Naive thymus-derived CD8-positive, alpha-beta T cell (primary cell): ENCODE results near the gene PCDHB7. TPM values are rescaled to one million over a fixed set of nuclear protein-coding genes. Genes with fewer than 3 reads are reported as not detected.
A peak's percentile ranks its signal among the peaks of the same experiment; 100 is the strongest.
"Not testable (repeated sequence)": the region's sequence is repeated elsewhere in the genome, so short reads cannot be mapped to it uniquely, and the experiment has no call there.

Experiments used
- ATAC-seq, 2 donors: fragments of 150-1000 bp; cut with Tn5 transposase in 1 of 2; sonication (Bioruptor Pico), chemical (Tn5 transposase) in 1 of 2; 1 replicate in 1 of 2; 2 replicates in 1 of 2; pipeline ENCODE4 v1.10.0; 2021; ENCODE audit warnings: mild to moderate bottlenecking in 2 of 2, moderate library complexity in 2 of 2
- POLR2A ChIA-PET: fragments of 350-600 bp; sonication (Branson Sonifier 250); formaldehyde crosslinking; loops from one replicate; lab custom pipeline; 2021; ENCODE audit warnings: antibody characterized with exemption; lab: Charles Lee
- DNase-seq, 10 donors: peaks; one replicate each; pipeline versions ENCODE4 v3.0.0 to v3.0.0-alpha.2; 2020 to 2022
- H3K27ac Mint-ChIP-seq, 10 donors: one replicate each; pipeline ENCODE4 v1.8.0; 2020 to 2022; ENCODE audit warnings: mild to moderate bottlenecking in 10 of 10, mixed read lengths in 10 of 10, moderate library complexity in 4 of 10, inconsistent platforms in 1 of 10
- H3K27me3 Mint-ChIP-seq, 5 donors: one replicate each; pipeline ENCODE4 v1.8.0; 2021 to 2022; ENCODE audit warnings: mixed read lengths in 5 of 5
- H3K36me3 Mint-ChIP-seq, 3 donors: one replicate each; pipeline ENCODE4 v1.8.0; 2020 to 2022; ENCODE audit warnings: mixed read lengths in 3 of 3, mild to moderate bottlenecking in 2 of 3, inconsistent platforms in 1 of 3
- H3K4me1 Mint-ChIP-seq, 4 donors: one replicate each; pipeline ENCODE4 v1.8.0; 2021 to 2022; ENCODE audit warnings: mixed read lengths in 4 of 4
- H3K4me3 Mint-ChIP-seq, 10 donors: one replicate each; pipeline ENCODE4 v1.8.0; 2020 to 2022; ENCODE audit warnings: mild to moderate bottlenecking in 10 of 10, mixed read lengths in 10 of 10, moderate library complexity in 6 of 10, inconsistent platforms in 1 of 10
- H3K9me3 Mint-ChIP-seq, 9 donors: one replicate each; pipeline ENCODE4 v1.8.0; 2020 to 2022; ENCODE audit warnings: mixed read lengths in 9 of 9, mild to moderate bottlenecking in 3 of 9, inconsistent platforms in 1 of 9, moderate library complexity in 1 of 9
- polyA plus RNA-seq, 3 donors: library from polyadenylated mRNA; unstranded; fragments of 300-500 nt; fragmentation: Illumina TruSeq; gene quantifications; one replicate each; pipeline ENCODE4 v1.2.3, GENCODE V29; 2021
- total RNA-seq, 8 experiments: library from RNA in 2 of 8; stranded (reverse) in 2 of 8; gene quantifications; one replicate each; pipeline ENCODE4 v1.2.3 and lab custom pipeline; 2021 to 2026

PCDHB7 gene
- total and polyA plus RNA-seq, 5 experiments from 2014 or later: not detected

DNA sequence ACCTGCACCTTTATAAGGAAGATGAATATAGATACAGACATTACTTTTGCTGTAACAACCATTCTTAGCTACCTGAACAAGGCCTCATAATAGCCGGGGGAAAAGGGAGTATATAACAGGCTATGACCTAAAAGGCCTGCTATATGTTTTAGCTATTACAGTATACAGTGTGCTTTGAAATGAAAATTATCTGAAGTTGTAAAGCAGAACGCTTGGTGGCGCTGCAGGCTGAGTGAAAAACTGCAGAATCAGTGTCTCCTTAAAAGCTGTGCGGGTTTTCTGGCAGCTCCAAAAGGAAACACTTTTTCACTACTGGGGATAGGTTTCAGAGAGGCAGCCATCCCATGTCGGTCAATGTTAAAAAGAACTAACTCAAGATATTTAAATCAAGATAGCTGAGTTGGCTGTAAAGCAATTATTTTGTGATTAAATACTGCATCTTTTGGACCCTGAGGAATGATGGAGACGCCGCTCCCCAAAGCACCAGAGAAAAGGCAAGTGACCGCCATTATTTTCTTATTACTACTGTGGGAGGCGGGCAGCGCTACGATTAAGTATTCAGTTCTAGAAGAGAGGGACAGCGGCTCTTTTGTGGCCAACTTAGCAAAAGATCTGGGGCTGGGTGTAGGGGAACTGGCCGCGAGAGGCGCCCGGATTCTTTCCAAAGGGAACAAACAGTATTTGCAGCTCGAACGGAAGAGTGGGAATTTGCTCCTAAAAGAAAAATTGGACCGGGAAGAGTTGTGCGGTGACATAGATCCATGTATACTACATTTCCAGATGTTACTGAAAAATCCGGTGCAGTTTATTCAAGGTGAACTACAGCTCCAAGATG, 16.7 kb upstream of the PCDHB7 start:
- POLR2A ChIA-PET: no interaction called here
- peaks cover 14 to 44% (median 18%) of the 10 kb centered on the region in 3 donors for H3K36me3 Mint-ChIP-seq
- peaks cover 35 to 78% (median 44%) of the 10 kb centered on the region in 5 donors for H3K27me3 Mint-ChIP-seq
- DNase-seq (no peak), ATAC-seq (no peak)
- H3K4me1 Mint-ChIP-seq: no peaks in the 10 kb centered on the region
- peaks cover 0 to 66% (median 31%) of the 10 kb centered on the region in 9 donors for H3K9me3 Mint-ChIP-seq
- H3K4me3 Mint-ChIP-seq: no peak overlapping the region
- no peak overlapping the region for H3K27ac Mint-ChIP-seq

DNA sequence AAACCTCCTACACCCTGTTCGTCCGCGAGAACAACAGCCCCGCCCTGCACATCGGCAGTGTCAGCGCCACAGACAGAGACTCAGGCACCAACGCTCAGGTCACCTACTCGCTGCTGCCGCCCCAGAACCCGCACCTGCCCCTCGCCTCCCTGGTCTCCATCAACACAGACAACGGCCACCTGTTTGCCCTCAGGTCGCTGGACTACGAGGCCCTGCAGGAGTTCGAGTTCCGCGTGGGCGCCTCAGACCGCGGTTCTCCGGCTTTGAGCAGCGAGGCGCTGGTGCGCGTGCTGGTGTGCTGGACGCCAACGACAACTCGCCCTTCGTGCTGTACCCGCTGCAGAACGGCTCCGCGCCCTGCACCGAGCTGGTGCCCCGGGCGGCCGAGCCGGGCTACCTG, 15.1 kb upstream of the PCDHB7 start:
- POLR2A ChIA-PET, H3K4me3 Mint-ChIP-seq, ATAC-seq, H3K27ac Mint-ChIP-seq, H3K4me1 Mint-ChIP-seq, DNase-seq: not testable (repeated sequence)
- peaks cover 32 to 62% (median 38%) of the 10 kb centered on the region in 5 donors for H3K27me3 Mint-ChIP-seq
- peaks cover 0 to 59% (median 23%) of the 10 kb centered on the region in 9 donors for H3K9me3 Mint-ChIP-seq
- peaks cover 6 to 36% (median 12%) of the 10 kb centered on the region in 3 donors for H3K36me3 Mint-ChIP-seq

DNA sequence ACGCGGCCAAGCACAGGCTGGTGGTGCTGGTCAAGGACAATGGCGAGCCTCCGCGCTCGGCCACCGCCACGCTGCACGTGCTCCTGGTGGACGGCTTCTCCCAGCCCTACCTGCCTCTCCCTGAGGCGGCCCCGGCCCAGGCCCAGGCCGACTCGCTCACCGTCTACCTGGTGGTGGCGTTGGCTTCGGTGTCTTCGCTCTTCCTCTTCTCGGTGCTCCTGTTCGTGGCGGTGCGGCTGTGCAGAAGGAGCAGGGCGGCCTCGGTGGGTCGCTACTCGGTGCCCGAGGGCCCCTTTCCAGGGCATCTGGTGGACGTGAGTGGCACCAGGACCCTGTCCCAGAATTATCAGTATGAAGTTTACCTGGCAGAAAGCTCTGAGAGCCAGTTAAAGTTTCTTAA, 14.5 kb upstream of the PCDHB7 start:
- H3K27ac Mint-ChIP-seq, H3K4me3 Mint-ChIP-seq, POLR2A ChIA-PET, ATAC-seq, H3K4me1 Mint-ChIP-seq, DNase-seq: not testable (repeated sequence)
- Mint-ChIP-seq H3K27me3 (peaks cover 30 to 57% (median 36%) of the 10 kb centered on the region in 5 donors), H3K9me3 (peaks cover 0 to 56% (median 18%) of the 10 kb centered on the region in 9 donors), H3K36me3 (peaks cover 4 to 34% (median 12%) of the 10 kb centered on the region in 3 donors)

DNA sequence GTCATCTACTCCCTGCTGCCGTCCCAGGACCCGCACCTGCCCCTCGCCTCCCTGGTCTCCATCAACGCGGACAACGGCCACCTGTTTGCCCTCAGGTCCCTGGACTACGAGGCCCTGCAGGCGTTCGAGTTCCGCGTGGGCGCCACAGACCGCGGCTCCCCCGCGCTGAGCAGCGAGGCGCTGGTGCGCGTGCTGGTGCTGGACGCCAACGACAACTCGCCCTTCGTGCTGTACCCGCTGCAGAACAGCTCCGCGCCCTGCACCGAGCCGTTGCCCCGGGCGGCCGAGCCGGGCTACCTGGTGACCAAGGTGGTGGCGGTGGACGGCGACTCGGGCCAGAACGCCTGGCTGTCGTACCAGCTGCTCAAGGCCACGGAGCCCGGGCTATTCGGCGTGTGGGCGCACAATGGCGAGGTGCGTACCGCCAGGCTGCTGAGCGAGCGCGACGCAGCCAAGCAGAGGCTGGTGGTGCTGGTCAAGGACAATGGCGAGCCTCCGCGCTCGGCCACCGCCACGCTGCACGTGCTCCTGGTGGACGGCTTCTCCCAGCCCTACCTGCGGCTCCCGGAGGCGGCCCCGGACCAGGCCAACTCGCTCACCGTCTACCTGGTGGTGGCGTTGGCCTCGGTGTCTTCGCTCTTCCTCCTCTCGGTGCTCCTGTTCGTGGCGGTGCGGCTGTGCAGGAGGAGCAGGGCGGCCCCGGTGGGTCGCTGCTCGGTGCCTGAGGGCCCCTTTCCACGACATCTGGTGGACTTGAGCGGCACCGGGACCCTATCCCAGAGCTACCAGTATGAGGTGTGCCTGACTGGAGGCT, 2.1 kb downstream of the PCDHB7 start:
- H3K4me3 Mint-ChIP-seq: peak overlapping the region in 1 of 10 donors; percentile 10
- peaks cover 0 to 24% (median 11%) of the 10 kb centered on the region in 9 donors for H3K9me3 Mint-ChIP-seq
- DNase-seq, POLR2A ChIA-PET, H3K27ac Mint-ChIP-seq, ATAC-seq, H3K4me1 Mint-ChIP-seq: not testable (repeated sequence)
- H3K27me3 Mint-ChIP-seq: peaks cover 10 to 29% (median 24%) of the 10 kb centered on the region in 5 donors
- H3K36me3 Mint-ChIP-seq: peaks cover 0 to 16% (median 5%) of the 10 kb centered on the region in 3 donors

DNA sequence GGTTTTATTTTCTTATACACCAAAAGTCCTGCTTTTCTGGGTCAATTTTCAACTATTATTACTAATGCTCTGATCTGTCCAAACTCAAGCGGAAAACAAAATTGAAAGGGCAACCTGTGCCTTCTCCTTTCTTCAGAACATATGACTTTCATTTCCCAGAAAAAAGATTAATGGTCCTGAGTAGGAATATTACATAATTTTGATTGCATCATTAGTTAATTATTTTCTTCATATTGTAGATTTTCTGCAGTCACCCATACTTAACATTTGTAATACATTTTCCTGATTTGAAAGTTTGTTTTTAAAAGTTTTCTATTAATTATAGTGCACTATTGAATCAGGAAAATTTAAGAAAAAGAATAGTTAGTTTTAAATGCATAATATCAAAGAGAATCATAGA, 3.5 kb downstream of the PCDHB7 start:
- POLR2A ChIA-PET: no interaction called here
- Mint-ChIP-seq H3K27me3 (peaks cover 14 to 28% (median 19%) of the 10 kb centered on the region in 5 donors), H3K4me1 (peaks cover 0 to 6% (median 2%) of the 10 kb centered on the region in 4 donors), H3K4me3 (no peak overlapping the region), H3K27ac (no peak overlapping the region), H3K36me3 (peaks cover 0 to 21% (median 5%) of the 10 kb centered on the region in 3 donors), H3K9me3 (peaks cover 0 to 31% (median 17%) of the 10 kb centered on the region in 9 donors)
- no peak for ATAC-seq
- no peak for DNase-seq

DNA sequence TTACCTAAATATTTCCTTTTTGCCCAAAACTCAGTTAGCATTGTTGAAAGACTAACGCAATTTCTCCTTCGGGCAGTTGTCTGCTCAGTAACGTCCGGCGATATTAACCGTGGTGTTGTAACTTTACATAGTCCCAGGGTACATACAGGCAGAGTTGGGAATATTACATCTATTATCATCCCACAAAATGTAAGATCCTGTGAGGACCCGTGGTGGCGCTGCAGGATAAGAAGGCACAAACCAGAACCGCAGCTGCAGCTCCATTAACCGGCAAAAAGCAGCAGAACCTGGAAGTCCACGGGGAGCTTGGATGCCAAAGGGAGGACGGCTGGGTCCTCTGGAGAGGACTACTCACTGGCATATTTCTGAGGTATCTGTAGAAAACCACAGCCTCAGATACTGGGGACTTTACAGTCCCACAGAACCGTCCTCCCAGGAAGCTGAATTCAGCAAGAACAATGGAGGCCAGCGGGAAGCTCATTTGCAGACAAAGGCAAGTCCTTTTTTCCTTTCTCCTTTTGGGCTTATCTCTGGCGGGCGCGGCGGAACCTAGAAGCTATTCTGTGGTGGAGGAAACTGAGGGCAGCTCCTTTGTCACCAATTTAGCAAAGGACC, 5.2 kb downstream of the PCDHB7 start, which contains the start of gene PCDHB8:
PCDHB8 (plus strand) TSS at position 214 of the 615 bp plus-strand sequence; CDS start at position 459, 245 bp downstream.
- H3K27ac Mint-ChIP-seq, ATAC-seq, POLR2A ChIA-PET, H3K4me1 Mint-ChIP-seq, DNase-seq, H3K4me3 Mint-ChIP-seq: not testable (repeated sequence)
- peaks cover 21 to 36% (median 26%) of the 10 kb centered on the region in 5 donors for H3K27me3 Mint-ChIP-seq
- H3K9me3 Mint-ChIP-seq: peaks cover 0 to 40% (median 25%) of the 10 kb centered on the region in 9 donors
- H3K36me3 Mint-ChIP-seq: peaks cover 1 to 22% (median 4%) of the 10 kb centered on the region in 3 donors

DNA sequence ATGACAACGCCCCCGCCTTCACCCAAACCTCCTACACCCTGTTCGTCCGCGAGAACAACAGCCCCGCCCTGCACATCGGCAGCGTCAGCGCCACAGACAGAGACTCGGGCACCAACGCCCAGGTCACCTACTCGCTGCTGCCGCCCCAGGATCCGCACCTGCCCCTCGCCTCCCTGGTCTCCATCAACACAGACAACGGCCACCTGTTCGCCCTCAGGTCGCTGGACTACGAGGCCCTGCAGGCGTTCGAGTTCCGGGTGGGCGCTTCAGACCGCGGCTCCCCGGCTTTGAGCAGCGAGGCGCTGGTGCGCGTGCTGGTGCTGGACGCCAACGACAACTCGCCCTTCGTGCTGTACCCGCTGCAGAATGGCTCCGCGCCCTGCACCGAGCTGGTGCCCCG, 6.9 kb downstream of the PCDHB7 start:
- H3K9me3 Mint-ChIP-seq: peaks cover 0 to 35% (median 24%) of the 10 kb centered on the region in 9 donors
- ATAC-seq, POLR2A ChIA-PET, H3K27ac Mint-ChIP-seq, H3K4me3 Mint-ChIP-seq, H3K4me1 Mint-ChIP-seq: not testable (repeated sequence)
- peak in 1 of 10 donors; percentile 65 for DNase-seq
- peaks cover 20 to 33% (median 25%) of the 10 kb centered on the region in 5 donors for H3K27me3 Mint-ChIP-seq
- peaks cover 0 to 23% (median 4%) of the 10 kb centered on the region in 3 donors for H3K36me3 Mint-ChIP-seq

DNA sequence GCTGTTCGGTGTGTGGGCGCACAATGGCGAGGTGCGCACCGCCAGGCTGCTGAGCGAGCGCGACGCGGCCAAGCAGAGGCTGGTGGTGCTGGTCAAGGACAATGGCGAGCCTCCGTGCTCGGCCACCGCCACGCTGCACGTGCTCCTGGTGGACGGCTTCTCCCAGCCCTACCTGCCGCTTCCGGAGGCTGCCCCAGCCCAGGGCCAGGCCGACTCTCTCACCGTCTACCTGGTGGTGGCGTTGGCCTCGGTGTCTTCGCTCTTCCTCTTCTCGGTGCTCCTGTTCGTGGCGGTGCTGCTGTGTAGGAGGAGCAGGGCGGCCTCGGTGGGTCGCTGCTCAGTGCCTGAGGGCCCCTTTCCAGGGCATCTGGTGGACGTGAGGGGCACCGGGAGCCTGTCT, 7.4 kb downstream of the PCDHB7 start:
- peaks cover 5 to 28% (median 7%) of the 10 kb centered on the region in 3 donors for H3K36me3 Mint-ChIP-seq
- DNase-seq: peak in 1 of 10 donors; percentile 53
- ATAC-seq, H3K4me1 Mint-ChIP-seq, POLR2A ChIA-PET, H3K27ac Mint-ChIP-seq: not testable (repeated sequence)
- H3K9me3 Mint-ChIP-seq: peaks cover 0 to 38% (median 28%) of the 10 kb centered on the region in 9 donors
- H3K27me3 Mint-ChIP-seq: peaks cover 25 to 38% (median 30%) of the 10 kb centered on the region in 5 donors
- peak overlapping the region in 1 of 10 donors; percentile 43 for H3K4me3 Mint-ChIP-seq

DNA sequence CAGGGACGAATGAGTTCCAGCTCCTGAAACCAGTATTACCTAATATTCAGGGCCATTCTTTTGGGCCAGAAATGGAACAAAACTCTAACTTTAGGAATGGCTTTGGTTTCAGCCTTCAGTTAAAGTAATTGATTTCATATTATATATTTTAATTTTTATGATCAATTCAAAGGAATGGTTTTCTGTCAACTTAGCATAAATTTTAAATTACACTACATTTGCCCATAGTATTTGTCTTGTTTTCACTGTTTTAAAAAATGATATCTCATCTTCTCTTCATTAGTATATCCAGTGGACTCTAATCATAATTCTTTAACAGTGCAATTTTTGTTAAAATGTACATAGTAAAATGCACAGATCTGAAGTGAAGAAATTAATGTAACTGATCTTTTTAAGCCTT, 7.9 kb downstream of the PCDHB7 start:
- Mint-ChIP-seq H3K36me3 (peaks cover 5 to 32% (median 9%) of the 10 kb centered on the region in 3 donors), H3K9me3 (peaks cover 0 to 40% (median 32%) of the 10 kb centered on the region in 9 donors), H3K4me1 (no peaks in the 10 kb centered on the region), H3K4me3 (peak overlapping the region in 1 of 10 donors; percentile 43), H3K27me3 (peaks cover 27 to 40% (median 34%) of the 10 kb centered on the region in 5 donors), H3K27ac (no peak overlapping the region)
- ATAC-seq: no peak
- POLR2A ChIA-PET: no interaction called here
- no peak for DNase-seq

DNA sequence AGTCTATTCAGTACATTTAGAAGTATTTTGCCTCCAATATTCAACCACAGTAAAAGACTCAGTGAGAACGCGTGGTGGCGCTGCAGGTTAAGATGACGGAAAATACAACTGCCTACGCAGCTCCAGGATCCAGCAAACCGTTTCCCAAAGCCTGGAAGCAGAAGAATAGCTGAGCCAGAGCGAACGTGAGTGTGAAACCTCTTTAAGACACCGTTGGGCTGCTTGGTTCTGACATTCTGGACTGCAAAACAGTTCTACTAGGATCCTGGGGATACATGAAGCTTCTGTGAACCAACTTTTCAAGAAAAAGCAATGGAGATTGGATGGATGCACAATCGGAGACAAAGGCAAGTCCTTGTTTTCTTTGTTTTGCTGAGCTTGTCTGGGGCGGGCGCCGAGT, 9.8 kb downstream of the PCDHB7 start, which contains the start of gene PCDHB16:
PCDHB16 (plus strand) TSS at position 140 of the 400 bp plus-strand sequence; CDS start at position 313, 173 bp downstream.
- ATAC-seq (no peak), DNase-seq (no peak)
- Mint-ChIP-seq H3K27me3 (peaks cover 37 to 55% (median 45%) of the 10 kb centered on the region in 5 donors), H3K4me3 (no peak within 1 kb of the TSS), H3K9me3 (peaks cover 6 to 47% (median 41%) of the 10 kb centered on the region in 9 donors), H3K36me3 (peaks cover 5 to 43% (median 9%) of the 10 kb centered on the region in 3 donors), H3K4me1 (peaks cover 2 to 6% (median 4%) of the 10 kb centered on the region in 4 donors), H3K27ac (no peak within 1 kb of the TSS)
- POLR2A ChIA-PET: no interaction called here

DNA sequence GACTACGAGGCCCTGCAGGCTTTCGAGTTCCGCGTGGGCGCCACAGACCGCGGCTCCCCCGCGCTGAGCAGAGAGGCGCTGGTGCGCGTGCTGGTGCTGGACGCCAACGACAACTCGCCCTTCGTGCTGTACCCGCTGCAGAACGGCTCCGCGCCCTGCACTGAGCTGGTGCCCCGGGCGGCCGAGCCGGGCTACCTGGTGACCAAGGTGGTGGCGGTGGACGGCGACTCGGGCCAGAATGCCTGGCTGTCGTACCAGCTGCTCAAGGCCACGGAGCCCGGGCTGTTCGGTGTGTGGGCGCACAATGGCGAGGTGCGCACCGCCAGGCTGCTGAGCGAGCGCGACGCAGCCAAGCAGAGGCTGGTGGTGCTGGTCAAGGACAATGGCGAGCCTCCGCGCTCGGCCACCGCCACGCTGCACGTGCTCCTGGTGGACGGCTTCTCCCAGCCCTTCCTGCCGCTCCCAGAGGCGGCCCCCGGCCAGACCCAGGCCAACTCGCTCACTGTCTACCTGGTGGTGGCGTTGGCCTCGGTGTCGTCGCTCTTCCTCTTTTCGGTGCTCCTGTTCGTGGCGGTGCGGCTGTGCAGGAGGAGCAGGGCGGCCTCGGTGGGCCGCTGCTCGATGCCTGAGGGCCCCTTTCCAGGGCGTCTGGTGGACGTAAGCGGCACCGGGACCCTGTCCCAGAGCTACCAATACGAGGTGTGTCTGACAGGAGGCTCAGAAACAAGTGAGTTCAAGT, 11.8 kb downstream of the PCDHB7 start:
- ATAC-seq, H3K27ac Mint-ChIP-seq, H3K4me3 Mint-ChIP-seq, POLR2A ChIA-PET, DNase-seq: not testable (repeated sequence)
- Mint-ChIP-seq H3K4me1 (peaks cover 2 to 11% (median 4%) of the 10 kb centered on the region in 4 donors), H3K27me3 (peaks cover 42 to 70% (median 56%) of the 10 kb centered on the region in 5 donors), H3K36me3 (peaks cover 12 to 53% (median 14%) of the 10 kb centered on the region in 3 donors), H3K9me3 (peaks cover 6 to 60% (median 49%) of the 10 kb centered on the region in 9 donors)
